ENCODE data around the gene FMNL2. TPM values are rescaled to one million over a fixed set of nuclear protein-coding genes. Genes with fewer than 3 reads are reported as not detected.

FMNL2 gene
- polyA plus RNA-seq, 4 donors: 7.0 to 23.3 (median 8.7) TPM

GRCh38 chr2:152450176-152450575 lies 115.2 kb downstream of the FMNL2 start:
- 88 to 93% (median 92%) methylated on average over 4 of the region's 4 CpGs for WGBS, 3 donors
- FAIRE-seq: no peak
- H3K27me3 ChIP-seq (ENCODE audit: control insufficient read depth in 3 of 3, insufficient read depth in 3 of 3, low read length in 3 of 3): no peaks in the 10 kb centered on the region
- peaks cover 0 to 4% (median 0%) of the 10 kb centered on the region in 3 donors for H3K36me3 ChIP-seq (ENCODE audit: control insufficient read depth in 3 of 3, insufficient read depth in 2 of 3, low read depth in 1 of 3, low read length in 3 of 3)
- DNase-seq: no peak
- no peaks in the 10 kb centered on the region for H3K9me3 ChIP-seq (ENCODE audit: control insufficient read depth in 2 of 2, insufficient read depth in 1 of 2, low read depth in 1 of 2, low read length in 1 of 2)
- no peak overlapping the region for H3K4me3 ChIP-seq (ENCODE audit: low read depth in 1 of 3, low read length in 3 of 3)
- no peaks in the 10 kb centered on the region for H3K4me1 ChIP-seq (ENCODE audit: control insufficient read depth in 3 of 3, insufficient read depth in 2 of 3, low read depth in 1 of 3, low read length in 2 of 3)
- H3K27ac ChIP-seq (ENCODE audit: low read depth in 1 of 3, low read length in 2 of 3): no peak overlapping the region

- no peaks in the 10 kb centered on the region for H3K27me3 ChIP-seq (ENCODE audit: control insufficient read depth in 3 of 3, insufficient read depth in 3 of 3, low read length in 3 of 3)
- no peak overlapping the region for H3K27ac ChIP-seq (ENCODE audit: low read depth in 1 of 3, low read length in 2 of 3)
- no peaks in the 10 kb centered on the region for H3K9me3 ChIP-seq (ENCODE audit: control insufficient read depth in 2 of 2, insufficient read depth in 1 of 2, low read depth in 1 of 2, low read length in 1 of 2)
- peaks cover 0 to 4% (median 0%) of the 10 kb centered on the region in 3 donors for H3K36me3 ChIP-seq (ENCODE audit: control insufficient read depth in 3 of 3, insufficient read depth in 2 of 3, low read depth in 1 of 3, low read length in 3 of 3)
- DNase-seq (no peak), FAIRE-seq (no peak)
- no peaks in the 10 kb centered on the region for H3K4me1 ChIP-seq (ENCODE audit: control insufficient read depth in 3 of 3, insufficient read depth in 2 of 3, low read depth in 1 of 3, low read length in 2 of 3)
- WGBS, 3 donors: 86 to 90% (median 87%) methylated on average over 13 of the region's 13 CpGs
- no peak overlapping the region for H3K4me3 ChIP-seq (ENCODE audit: low read depth in 1 of 3, low read length in 3 of 3)
Measured at GRCh38 chr2:152452256-152452973, 117.4 kb downstream of the FMNL2 start.

- Histone ChIP-seq H3K27ac (ENCODE audit: low read depth in 1 of 3, low read length in 2 of 3) (no peak overlapping the region), H3K27me3 (ENCODE audit: control insufficient read depth in 3 of 3, insufficient read depth in 3 of 3, low read length in 3 of 3) (no peaks in the 10 kb centered on the region), H3K36me3 (ENCODE audit: control insufficient read depth in 3 of 3, insufficient read depth in 2 of 3, low read depth in 1 of 3, low read length in 3 of 3) (peaks cover 0 to 4% (median 0%) of the 10 kb centered on the region in 3 donors), H3K4me3 (ENCODE audit: low read depth in 1 of 3, low read length in 3 of 3) (no peak overlapping the region), H3K9me3 (ENCODE audit: control insufficient read depth in 2 of 2, insufficient read depth in 1 of 2, low read depth in 1 of 2, low read length in 1 of 2) (no peaks in the 10 kb centered on the region), H3K4me1 (ENCODE audit: control insufficient read depth in 3 of 3, insufficient read depth in 2 of 3, low read depth in 1 of 3, low read length in 2 of 3) (no peaks in the 10 kb centered on the region)
- FAIRE-seq (no peak), DNase-seq (no peak)
- WGBS, 3 donors: 84 to 90% (median 89%) methylated on average over 9 of the region's 9 CpGs
Measured at GRCh38 chr2:152453129-152453911, 118.3 kb downstream of the FMNL2 start.

GRCh38 chr2:152454371-152454770 lies 119.4 kb downstream of the FMNL2 start:
- Histone ChIP-seq H3K36me3 (ENCODE audit: control insufficient read depth in 3 of 3, insufficient read depth in 2 of 3, low read depth in 1 of 3, low read length in 3 of 3) (peaks cover 0 to 4% (median 0%) of the 10 kb centered on the region in 3 donors), H3K9me3 (ENCODE audit: control insufficient read depth in 2 of 2, insufficient read depth in 1 of 2, low read depth in 1 of 2, low read length in 1 of 2) (no peaks in the 10 kb centered on the region), H3K4me3 (ENCODE audit: low read depth in 1 of 3, low read length in 3 of 3) (no peak overlapping the region), H3K27me3 (ENCODE audit: control insufficient read depth in 3 of 3, insufficient read depth in 3 of 3, low read length in 3 of 3) (no peaks in the 10 kb centered on the region), H3K4me1 (ENCODE audit: control insufficient read depth in 3 of 3, insufficient read depth in 2 of 3, low read depth in 1 of 3, low read length in 2 of 3) (no peaks in the 10 kb centered on the region), H3K27ac (ENCODE audit: low read depth in 1 of 3, low read length in 2 of 3) (no peak overlapping the region)
- 83 to 96% (median 88%) methylated on average over 1 of the region's 1 CpG for WGBS, 3 donors
- DNase-seq (no peak), FAIRE-seq (no peak)

GRCh38 chr2:152454960-152455359 lies 120.0 kb downstream of the FMNL2 start:
- peaks cover 0 to 4% (median 0%) of the 10 kb centered on the region in 3 donors for H3K36me3 ChIP-seq (ENCODE audit: control insufficient read depth in 3 of 3, insufficient read depth in 2 of 3, low read depth in 1 of 3, low read length in 3 of 3)
- H3K4me1 ChIP-seq (ENCODE audit: control insufficient read depth in 3 of 3, insufficient read depth in 2 of 3, low read depth in 1 of 3, low read length in 2 of 3): no peaks in the 10 kb centered on the region
- WGBS, 3 donors: 51 to 53% (median 52%) methylated on average over 1 of the region's 1 CpG
- DNase-seq (no peak), FAIRE-seq (no peak)
- no peaks in the 10 kb centered on the region for H3K27me3 ChIP-seq (ENCODE audit: control insufficient read depth in 3 of 3, insufficient read depth in 3 of 3, low read length in 3 of 3)
- peak overlapping the region in 1 of 3 donors; percentile 13 for H3K27ac ChIP-seq (ENCODE audit: low read depth in 1 of 3, low read length in 2 of 3)
- no peak overlapping the region for H3K4me3 ChIP-seq (ENCODE audit: low read depth in 1 of 3, low read length in 3 of 3)
- no peaks in the 10 kb centered on the region for H3K9me3 ChIP-seq (ENCODE audit: control insufficient read depth in 2 of 2, insufficient read depth in 1 of 2, low read depth in 1 of 2, low read length in 1 of 2)

GRCh38 chr2:152455738-152456137 lies 120.8 kb downstream of the FMNL2 start:
- DNase-seq (no peak), FAIRE-seq (no peak)
- Histone ChIP-seq H3K4me1 (ENCODE audit: control insufficient read depth in 3 of 3, insufficient read depth in 2 of 3, low read depth in 1 of 3, low read length in 2 of 3) (no peaks in the 10 kb centered on the region), H3K27me3 (ENCODE audit: control insufficient read depth in 3 of 3, insufficient read depth in 3 of 3, low read length in 3 of 3) (no peaks in the 10 kb centered on the region), H3K36me3 (ENCODE audit: control insufficient read depth in 3 of 3, insufficient read depth in 2 of 3, low read depth in 1 of 3, low read length in 3 of 3) (peaks cover 0 to under 1% (median 0%) of the 10 kb centered on the region in 3 donors), H3K9me3 (ENCODE audit: control insufficient read depth in 2 of 2, insufficient read depth in 1 of 2, low read depth in 1 of 2, low read length in 1 of 2) (no peaks in the 10 kb centered on the region), H3K4me3 (ENCODE audit: low read depth in 1 of 3, low read length in 3 of 3) (no peak overlapping the region), H3K27ac (ENCODE audit: low read depth in 1 of 3, low read length in 2 of 3) (no peak overlapping the region)
- 89 to 99% (median 95%) methylated on average over 6 of the region's 6 CpGs for WGBS, 3 donors

- no peaks in the 10 kb centered on the region for H3K9me3 ChIP-seq (ENCODE audit: control insufficient read depth in 2 of 2, insufficient read depth in 1 of 2, low read depth in 1 of 2, low read length in 1 of 2)
- FAIRE-seq (no peak), DNase-seq (no peak)
- no peaks in the 10 kb centered on the region for H3K27me3 ChIP-seq (ENCODE audit: control insufficient read depth in 3 of 3, insufficient read depth in 3 of 3, low read length in 3 of 3)
- no peaks in the 10 kb centered on the region for H3K4me1 ChIP-seq (ENCODE audit: control insufficient read depth in 3 of 3, insufficient read depth in 2 of 3, low read depth in 1 of 3, low read length in 2 of 3)
- WGBS, 3 donors: 93 to 97% (median 96%) methylated on average over 3 of the region's 3 CpGs
- no peak overlapping the region for H3K27ac ChIP-seq (ENCODE audit: low read depth in 1 of 3, low read length in 2 of 3)
- no peak overlapping the region for H3K4me3 ChIP-seq (ENCODE audit: low read depth in 1 of 3, low read length in 3 of 3)
- H3K36me3 ChIP-seq (ENCODE audit: control insufficient read depth in 3 of 3, insufficient read depth in 2 of 3, low read depth in 1 of 3, low read length in 3 of 3): no peaks in the 10 kb centered on the region
Measured at GRCh38 chr2:152456262-152456661, 121.3 kb downstream of the FMNL2 start.

- WGBS, 3 donors: 74 to 76% (median 75%) methylated on average over 5 of the region's 5 CpGs
- FAIRE-seq: no peak
Measured at GRCh38 chr2:152458441-152458940, 123.5 kb downstream of the FMNL2 start.

More at GRCh38 chr2:152458441-152458940, 123.5 kb downstream of the FMNL2 start:
- Histone ChIP-seq H3K4me1 (ENCODE audit: control insufficient read depth in 3 of 3, insufficient read depth in 2 of 3, low read depth in 1 of 3, low read length in 2 of 3) (no peaks in the 10 kb centered on the region), H3K27me3 (ENCODE audit: control insufficient read depth in 3 of 3, insufficient read depth in 3 of 3, low read length in 3 of 3) (no peaks in the 10 kb centered on the region), H3K36me3 (ENCODE audit: control insufficient read depth in 3 of 3, insufficient read depth in 2 of 3, low read depth in 1 of 3, low read length in 3 of 3) (no peaks in the 10 kb centered on the region), H3K4me3 (ENCODE audit: low read depth in 1 of 3, low read length in 3 of 3) (no peak overlapping the region), H3K9me3 (ENCODE audit: control insufficient read depth in 2 of 2, insufficient read depth in 1 of 2, low read depth in 1 of 2, low read length in 1 of 2) (no peaks in the 10 kb centered on the region), H3K27ac (ENCODE audit: low read depth in 1 of 3, low read length in 2 of 3) (no peak overlapping the region)
- no peak for DNase-seq
